22Rv1 (cell line): ENCODE measurements around the gene TOPAZ1.

Source experiments
- H3K27ac ChIP-seq: fragments of 450-650 bp; 2 replicates; pipeline ENCODE4 v1.5.1; 2017
- CTCF ChIP-seq: fragments of 450-650 bp; IDR thresholded peaks from 2 replicates; pipeline ENCODE4 v1.5.1; 2017; ENCODE audit warnings: mild to moderate bottlenecking
- ZFX ChIP-seq: fragments of 450-650 bp; IDR thresholded peaks from 2 replicates; pipeline ENCODE4 v1.6.1; 2017; ENCODE audit warnings: antibody characterized with exemption, borderline replicate concordance

TOPAZ1 gene

DNA sequence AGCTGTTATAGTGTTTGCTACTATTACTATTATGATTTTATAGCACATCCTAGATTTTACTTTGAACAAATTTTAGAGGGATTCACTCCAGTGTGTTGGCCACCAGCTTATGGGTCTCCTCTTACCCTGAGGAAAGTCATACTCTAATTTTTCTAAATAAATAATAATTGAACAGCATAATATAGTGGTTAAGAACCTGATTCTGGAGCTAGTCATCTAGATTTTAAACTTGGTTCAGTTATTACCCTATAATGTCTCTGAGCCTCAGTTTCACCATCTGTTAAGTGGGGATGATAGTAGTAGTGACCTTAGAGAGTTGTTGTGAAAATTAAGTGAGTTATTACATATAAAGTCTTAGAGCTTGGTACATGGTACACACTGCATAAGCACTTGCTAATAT lies 30.7 kb upstream of the TOPAZ1 start:
- no peak overlapping the region for H3K27ac ChIP-seq
- no peak for TF ChIP-seq CTCF

DNA sequence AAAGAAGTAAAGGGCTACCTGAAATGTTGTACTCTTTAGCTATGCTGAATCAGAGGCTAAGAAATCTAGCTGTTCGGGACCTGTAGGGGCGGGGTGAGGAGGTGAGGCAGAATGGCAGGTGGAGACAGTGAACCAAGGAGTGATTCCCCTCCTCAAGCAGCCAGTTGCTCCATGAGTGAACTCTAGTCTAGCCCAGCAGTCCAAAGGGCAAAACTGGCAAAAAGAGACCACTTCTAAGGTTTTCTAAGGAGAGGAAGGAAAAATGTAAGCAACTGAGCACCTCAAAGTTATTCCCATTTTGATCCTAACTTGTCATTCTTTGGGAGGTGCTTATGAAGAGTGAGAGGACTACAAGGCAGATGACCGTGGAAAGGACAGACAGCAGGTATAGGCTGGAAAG lies 19.3 kb upstream of the TOPAZ1 start:
- TF ChIP-seq CTCF (no peak), ZFX (no peak)

DNA sequence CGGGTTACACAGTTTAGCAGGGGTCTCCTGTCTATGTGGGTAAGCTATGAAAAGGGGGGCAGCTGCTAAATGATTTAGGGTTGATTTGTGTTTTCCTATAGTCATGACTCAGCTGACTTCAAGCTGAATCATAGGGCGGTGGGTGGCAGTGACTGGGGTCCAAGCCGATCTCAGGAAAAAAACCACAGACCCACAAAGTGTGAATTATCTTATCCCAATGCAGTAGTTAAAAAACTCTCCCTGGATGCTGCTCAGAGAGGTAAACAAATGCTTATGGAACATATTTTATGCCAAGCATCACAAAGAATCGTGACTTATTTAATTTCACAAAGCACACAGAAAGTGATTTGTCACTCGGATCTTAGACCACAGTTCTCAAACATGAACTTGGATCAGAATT lies 18.4 kb upstream of the TOPAZ1 start:
- TF ChIP-seq CTCF (no peak), ZFX (no peak)
- H3K27ac ChIP-seq, result no peak overlapping the region

More for the DNA sequence above, 19.3 kb upstream of the TOPAZ1 start:
- H3K27ac ChIP-seq, result no peak overlapping the region

- TF ChIP-seq CTCF (no peak), ZFX (no peak)
- no peak overlapping the region for H3K27ac ChIP-seq
Measured at GRCh38 chr3:44224131-44224530, 17.6 kb upstream of the TOPAZ1 start.

DNA sequence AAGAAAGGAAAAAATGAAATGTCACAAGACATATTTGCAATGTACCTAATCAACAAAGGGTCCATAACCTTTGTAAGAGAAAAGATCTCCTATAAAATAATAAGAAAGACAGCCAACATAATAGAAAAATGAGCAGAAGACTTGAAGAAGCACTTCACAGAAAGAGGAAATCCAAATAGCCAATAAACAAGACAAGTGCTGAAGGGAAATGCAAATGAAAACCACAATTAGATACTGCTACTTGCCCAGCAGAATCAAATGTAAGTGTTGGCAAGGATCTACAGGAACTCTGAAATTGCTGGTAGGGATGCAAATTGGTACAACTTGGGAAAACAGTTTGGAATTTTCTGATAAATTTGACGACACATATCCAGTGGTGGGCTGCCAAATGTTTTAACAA lies 15.1 kb upstream of the TOPAZ1 start:
- no peak overlapping the region for H3K27ac ChIP-seq
- no peak for TF ChIP-seq CTCF
- no peak for TF ChIP-seq ZFX

- no peak overlapping the region for H3K27ac ChIP-seq
- TF ChIP-seq CTCF (no peak), ZFX (no peak)
Measured at GRCh38 chr3:44227632-44228031, 14.1 kb upstream of the TOPAZ1 start.

GRCh38 chr3:44228900-44229299 lies 12.8 kb upstream of the TOPAZ1 start:
- H3K27ac ChIP-seq, result no peak overlapping the region
- TF ChIP-seq ZFX (no peak), CTCF (no peak)
